Caco-2 (cell line): ENCODE measurements around the gene TRPM5. TPM values are rescaled to one million over a fixed set of nuclear protein-coding genes. Genes with fewer than 3 reads are reported as not detected.

Source experiments
- BruUV-seq: library from RNA; stranded (reverse); fragments of 400-500 nt; replicated peaks from 2 replicates; lab custom pipeline; 2021; lab: Mats Ljungman, UMichigan
- CTCF ChIA-PET: fragments of 300-600 bp; sonication (Branson Sonifier 250); formaldehyde crosslinking; loops from one replicate; lab custom pipeline; 2022; ENCODE audit warnings: antibody characterized with exemption; lab: Charles Lee
- POLR2A ChIA-PET: fragments of 300-600 bp; sonication (Branson Sonifier 250); formaldehyde crosslinking; loops from one replicate; lab custom pipeline; 2022; ENCODE audit warnings: antibody characterized with exemption; lab: Charles Lee
- DNase-seq, 2 experiments: peaks; one replicate each; pipeline versions ENCODE4 v3.0.0 to v3.0.0-alpha.2; 2020 to 2022
- H3K27me3 ChIP-seq: replicated peaks from 2 replicates; pipeline ENCODE4 v1.6.0; 2011; ENCODE audit warnings: low read length; ENCODE audit not compliant: control insufficient read depth, insufficient read depth
- H3K36me3 ChIP-seq: 2 replicates; pipeline ENCODE4 v1.5.1; 2011; ENCODE audit warnings: low read length; ENCODE audit not compliant: control insufficient read depth, insufficient read depth
- H3K4me1 ChIP-seq: fragments of 250-450 bp; sonication (Bioruptor Pico); 2 replicates; pipeline ENCODE4 v1.5.1; 2020; ENCODE audit warnings: mild to moderate bottlenecking
- H3K4me3 ChIP-seq: 2 replicates; pipeline ENCODE4 v1.5.1; 2011; ENCODE audit warnings: low read depth, mild to moderate bottlenecking, control low read depth, low read length
- H3K9me3 ChIP-seq: fragments of 250-450 bp; sonication (Bioruptor Pico); 2 replicates; pipeline ENCODE4 v1.5.1; 2020; ENCODE audit warnings: mild to moderate bottlenecking, moderate library complexity
- H3K27ac Mint-ChIP-seq: one replicate; pipeline ENCODE4 v1.8.0; 2022; ENCODE audit warnings: mixed read lengths; ENCODE audit not compliant: unreplicated experiment
- H3K27me3 Mint-ChIP-seq: one replicate; pipeline ENCODE4 v1.8.0; 2022; ENCODE audit warnings: mixed read lengths; ENCODE audit not compliant: insufficient read depth, unreplicated experiment
- H3K36me3 Mint-ChIP-seq: one replicate; pipeline ENCODE4 v1.8.0; 2022; ENCODE audit warnings: mild to moderate bottlenecking, mixed read lengths; ENCODE audit not compliant: insufficient read depth, unreplicated experiment
- H3K4me1 Mint-ChIP-seq: one replicate; pipeline ENCODE4 v1.8.0; 2022; ENCODE audit warnings: low read depth, mixed read lengths; ENCODE audit not compliant: unreplicated experiment
- H3K4me3 Mint-ChIP-seq: one replicate; pipeline ENCODE4 v1.8.0; 2022; ENCODE audit warnings: mild to moderate bottlenecking, moderate library complexity, mixed read lengths; ENCODE audit not compliant: unreplicated experiment
- H3K9me3 Mint-ChIP-seq: one replicate; pipeline ENCODE4 v1.8.0; 2022; ENCODE audit warnings: mixed read lengths; ENCODE audit not compliant: unreplicated experiment
- intact Hi-C: fragments of 100-400 bp; cut with micrococcal nuclease; formaldehyde crosslinking; loops from one replicate; pipeline ENCODE4 v1.10.0; 2022; ENCODE audit not compliant: unreplicated experiment
- total RNA-seq: library from RNA; stranded (reverse); gene quantifications from 2 replicates; pipeline ENCODE4 v1.2.3, GENCODE V29; 2022
- TF ChIP-seq, protein P1 (sequence below), 2 experiments: fragments of 200-600 bp in 1 of 2; IDR thresholded peaks; 1 replicate in 1 of 2; 2 replicates in 1 of 2; pipeline versions ENCODE4 v1.5.1 to v1.8.0; 2011 to 2022; ENCODE audit warnings: antibody characterized with exemption in 1 of 2, control low read depth in 1 of 2, inconsistent platforms in 1 of 2, low read depth in 1 of 2, low read length in 1 of 2, mild to moderate bottlenecking in 1 of 2, moderate library complexity in 1 of 2; ENCODE audit not compliant: insufficient read depth in 1 of 2, severe bottlenecking in 1 of 2, unreplicated experiment in 1 of 2

The TRPM5 gene
- total RNA-seq, 1 experiment from 2014 or later = not detected

DNA sequence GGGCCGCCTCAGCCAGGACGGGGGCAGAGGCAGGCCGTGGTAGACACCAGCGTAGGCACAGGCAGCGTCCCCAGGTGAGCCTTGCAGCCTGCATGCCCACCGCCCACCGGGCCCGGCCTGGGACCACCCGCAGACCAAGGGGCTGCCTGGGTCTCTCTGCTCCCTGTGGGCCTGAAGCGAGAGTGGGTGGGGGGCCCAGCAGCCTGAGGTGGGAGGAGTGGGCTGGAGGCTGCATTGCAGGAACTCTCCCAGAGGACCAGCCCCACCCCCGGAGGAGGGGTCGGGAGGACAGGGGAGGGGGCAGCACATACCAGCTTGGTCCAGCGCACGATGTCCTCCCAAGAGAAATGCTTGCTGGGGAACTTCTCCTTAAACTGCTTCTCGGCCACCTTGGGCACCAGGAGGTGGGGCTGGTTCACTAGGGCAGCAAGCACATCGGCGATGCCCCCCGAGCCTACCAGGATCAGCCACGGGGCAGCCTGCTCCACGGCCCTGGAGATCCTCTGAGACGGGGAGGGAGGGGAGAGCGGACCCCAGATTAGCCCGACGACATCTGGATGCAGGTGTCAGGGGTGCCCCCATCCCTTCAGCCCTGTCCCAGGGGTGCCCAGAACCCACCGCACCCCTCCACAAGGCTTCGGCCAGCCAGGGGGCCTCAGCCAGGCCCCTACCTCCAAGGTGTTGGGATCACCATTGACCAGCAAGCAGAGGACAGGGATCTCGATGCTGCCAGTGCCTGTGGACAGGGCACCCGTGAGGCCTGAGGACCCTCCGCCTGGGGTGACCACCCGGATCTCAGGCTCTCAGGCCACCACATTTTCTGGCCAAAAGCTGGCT lies 26.2 kb downstream of the TRPM5 start:
- intact Hi-C loops = loop anchor here (2.0 kb wide), 1 partner anchor 221 kb away; no protein-coding TSS in a partner anchor

DNA sequence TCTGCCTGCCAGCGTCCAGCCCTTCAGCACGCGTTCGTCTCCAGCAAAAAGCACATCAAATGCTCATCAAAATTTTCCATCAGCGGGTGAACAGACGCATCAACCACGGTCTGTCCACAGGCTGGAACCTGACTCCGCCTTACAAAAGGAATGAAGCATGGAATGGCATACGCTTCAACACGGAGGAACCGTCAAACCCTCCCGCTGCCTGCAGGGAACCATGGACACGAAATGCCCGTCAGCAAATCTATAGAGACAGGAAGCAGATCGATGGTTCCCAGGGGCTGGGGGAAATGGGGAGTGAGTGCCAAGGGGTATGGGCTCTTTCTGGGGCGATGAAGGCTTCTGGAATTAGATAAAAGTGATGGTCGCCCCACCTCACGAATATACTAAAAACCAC lies 27.5 kb downstream of the TRPM5 start:
- Mint-ChIP-seq H3K27me3 (no peaks in the 10 kb centered on the region), H3K9me3 (no peaks in the 10 kb centered on the region), H3K36me3 (no peaks in the 10 kb centered on the region), H3K4me3 (no peak overlapping the region), H3K4me1 (no peaks in the 10 kb centered on the region), H3K27ac (no peak overlapping the region)
- H3K36me3 ChIP-seq = no peaks in the 10 kb centered on the region
- ChIA-PET POLR2A (no interaction called here), CTCF (no interaction called here)
- intact Hi-C loops = no loop called here
- no peaks in the 10 kb centered on the region for H3K9me3 ChIP-seq
- DNase-seq = no peak
- no TSS peak for BruUV-seq
- H3K4me3 ChIP-seq = no peak overlapping the region
- H3K27me3 ChIP-seq = no peaks in the 10 kb centered on the region
- H3K4me1 ChIP-seq = peaks cover 4% of the 10 kb centered on the region
- TF ChIP-seq, protein P1, sequence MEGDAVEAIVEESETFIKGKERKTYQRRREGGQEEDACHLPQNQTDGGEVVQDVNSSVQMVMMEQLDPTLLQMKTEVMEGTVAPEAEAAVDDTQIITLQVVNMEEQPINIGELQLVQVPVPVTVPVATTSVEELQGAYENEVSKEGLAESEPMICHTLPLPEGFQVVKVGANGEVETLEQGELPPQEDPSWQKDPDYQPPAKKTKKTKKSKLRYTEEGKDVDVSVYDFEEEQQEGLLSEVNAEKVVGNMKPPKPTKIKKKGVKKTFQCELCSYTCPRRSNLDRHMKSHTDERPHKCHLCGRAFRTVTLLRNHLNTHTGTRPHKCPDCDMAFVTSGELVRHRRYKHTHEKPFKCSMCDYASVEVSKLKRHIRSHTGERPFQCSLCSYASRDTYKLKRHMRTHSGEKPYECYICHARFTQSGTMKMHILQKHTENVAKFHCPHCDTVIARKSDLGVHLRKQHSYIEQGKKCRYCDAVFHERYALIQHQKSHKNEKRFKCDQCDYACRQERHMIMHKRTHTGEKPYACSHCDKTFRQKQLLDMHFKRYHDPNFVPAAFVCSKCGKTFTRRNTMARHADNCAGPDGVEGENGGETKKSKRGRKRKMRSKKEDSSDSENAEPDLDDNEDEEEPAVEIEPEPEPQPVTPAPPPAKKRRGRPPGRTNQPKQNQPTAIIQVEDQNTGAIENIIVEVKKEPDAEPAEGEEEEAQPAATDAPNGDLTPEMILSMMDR (IDR thresholded peaks at IDR 0.05; ENCODE audit: insufficient read depth in 1 of 2, low read depth in 1 of 2, low read length in 1 of 2, severe bottlenecking in 1 of 2, unreplicated experiment in 1 of 2) = no peak

More for the DNA sequence above, 26.2 kb downstream of the TRPM5 start:
- no TSS peak for BruUV-seq
- H3K27ac Mint-ChIP-seq = no peak overlapping the region
- no peaks in the 10 kb centered on the region for H3K27me3 Mint-ChIP-seq
- CTCF ChIA-PET = interaction anchor here (0.6 to 1.9 kb wide), 3 partner anchors 17 to 399 kb away, joined by 3 to 14 read pairs (median 3); partner anchors contain the start of gene TSSC4
- TF ChIP-seq, protein P1 (IDR thresholded peaks at IDR 0.05; ENCODE audit: insufficient read depth in 1 of 2, low read depth in 1 of 2, low read length in 1 of 2, severe bottlenecking in 1 of 2, unreplicated experiment in 1 of 2) = no peak
- no peaks in the 10 kb centered on the region for H3K36me3 Mint-ChIP-seq
- H3K4me1 ChIP-seq = peaks cover 4% of the 10 kb centered on the region
- POLR2A ChIA-PET = no interaction called here
- no peak overlapping the region for H3K4me3 ChIP-seq
- H3K4me3 Mint-ChIP-seq = no peak overlapping the region
- no peaks in the 10 kb centered on the region for H3K27me3 ChIP-seq
- H3K9me3 ChIP-seq = no peaks in the 10 kb centered on the region
- no peaks in the 10 kb centered on the region for H3K4me1 Mint-ChIP-seq
- DNase-seq = no peak
- H3K36me3 ChIP-seq = no peaks in the 10 kb centered on the region
- H3K9me3 Mint-ChIP-seq = no peaks in the 10 kb centered on the region

GRCh38 chr11:2415601-2416380 lies 28.5 kb downstream of the TRPM5 start:
- CTCF ChIA-PET = no interaction called here
- DNase-seq = no peak

More at GRCh38 chr11:2415601-2416380, 28.5 kb downstream of the TRPM5 start:
- Histone ChIP-seq H3K9me3 (no peaks in the 10 kb centered on the region), H3K36me3 (no peaks in the 10 kb centered on the region), H3K4me3 (no peak overlapping the region), H3K27me3 (no peaks in the 10 kb centered on the region), H3K4me1 (peaks cover 4% of the 10 kb centered on the region)
- intact Hi-C loops = no loop called here
- POLR2A ChIA-PET = interaction anchor here (0.5 kb wide), 1 partner anchor 306 kb away, joined by 4 read pairs; no protein-coding TSS in a partner anchor
- Mint-ChIP-seq H3K4me1 (no peaks in the 10 kb centered on the region), H3K9me3 (no peaks in the 10 kb centered on the region), H3K36me3 (no peaks in the 10 kb centered on the region), H3K27ac (no peak overlapping the region), H3K4me3 (no peak overlapping the region), H3K27me3 (no peaks in the 10 kb centered on the region)
- TF ChIP-seq, protein P1 (IDR thresholded peaks at IDR 0.05; ENCODE audit: insufficient read depth in 1 of 2, low read depth in 1 of 2, low read length in 1 of 2, severe bottlenecking in 1 of 2, unreplicated experiment in 1 of 2) = peak in 1 of 2 experiments; percentile 16
- BruUV-seq = no TSS peak
